HG03139 (cell line): ENCODE measurements around the gene HOXB1.

Source experiments
- ATAC-seq: cut with Tn5 transposase; IDR thresholded peaks from one replicate; pipeline ENCODE4 v1.9.1; 2021; ENCODE audit not compliant: unreplicated experiment

Gene HOXB1

DNA sequence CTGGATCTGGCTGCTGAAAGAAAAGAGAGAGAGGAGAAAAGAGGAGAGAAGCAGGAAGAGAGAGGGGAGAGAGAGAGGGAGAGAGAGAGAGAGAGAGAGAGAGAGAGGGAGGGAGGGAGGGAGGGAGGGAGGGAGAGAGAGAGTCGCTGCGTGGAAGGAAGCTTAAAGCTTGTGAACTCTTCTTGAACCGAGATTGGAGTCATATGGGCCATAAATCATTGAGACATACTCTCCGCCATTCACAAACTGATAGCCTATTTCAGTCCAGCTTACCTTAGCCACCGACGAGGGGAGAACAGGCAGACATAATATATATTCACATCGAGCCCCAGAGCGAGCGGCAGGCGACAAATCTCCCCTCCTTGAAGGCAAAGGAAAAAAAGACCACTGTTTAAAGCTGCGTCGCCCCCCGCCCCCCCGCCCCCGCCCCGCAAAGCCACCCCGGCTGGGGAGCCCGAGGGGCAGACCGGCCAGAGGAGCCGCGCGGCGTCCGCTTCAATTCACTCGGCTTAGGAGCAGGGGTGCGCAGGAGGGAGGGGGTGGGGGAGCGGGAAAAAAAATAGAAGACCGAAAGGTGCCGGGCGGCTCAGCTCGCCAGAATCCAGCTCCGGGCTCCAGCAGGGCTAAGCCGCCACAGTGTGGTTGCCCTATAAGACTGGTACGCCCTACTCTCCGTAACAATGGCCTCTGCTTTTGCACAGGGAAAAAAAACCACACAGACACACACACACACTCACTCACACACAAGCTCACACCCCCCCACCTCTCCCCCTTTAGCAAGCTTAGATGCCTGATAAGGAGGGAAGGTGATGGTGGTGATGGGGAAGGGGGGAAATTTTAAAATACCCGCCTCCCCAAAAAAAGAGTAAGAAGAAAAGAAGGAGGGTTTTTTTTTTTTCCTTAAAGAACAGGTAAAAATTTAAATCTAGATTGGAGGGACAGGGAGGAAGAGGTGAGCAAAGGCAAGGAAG is 24.7 kb upstream of the HOXB1 start:
- ATAC-seq: no peak

- no peak for ATAC-seq
These were observed 23.8 kb upstream of the HOXB1 start for GRCh38 chr17:48554412-48555257.

DNA sequence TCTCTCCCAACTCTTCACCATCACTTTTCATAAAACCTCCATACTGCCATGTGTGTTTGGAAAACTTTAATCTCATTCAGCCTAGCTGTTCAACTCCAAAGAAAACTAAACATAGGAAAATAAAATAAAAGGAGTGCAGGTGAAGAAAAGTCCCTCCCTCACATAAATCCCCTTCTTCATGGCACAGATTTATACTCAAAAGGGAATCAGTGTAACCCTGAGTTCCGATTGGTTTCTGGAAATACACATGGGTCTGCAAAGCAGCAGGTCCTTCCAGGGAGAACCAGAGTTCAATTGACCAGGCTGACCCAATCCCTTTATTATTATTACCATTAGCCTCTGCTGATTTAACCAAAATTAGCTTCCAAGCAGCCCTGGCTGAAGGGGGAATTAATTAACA is 23.0 kb upstream of the HOXB1 start:
- no peak for ATAC-seq

DNA sequence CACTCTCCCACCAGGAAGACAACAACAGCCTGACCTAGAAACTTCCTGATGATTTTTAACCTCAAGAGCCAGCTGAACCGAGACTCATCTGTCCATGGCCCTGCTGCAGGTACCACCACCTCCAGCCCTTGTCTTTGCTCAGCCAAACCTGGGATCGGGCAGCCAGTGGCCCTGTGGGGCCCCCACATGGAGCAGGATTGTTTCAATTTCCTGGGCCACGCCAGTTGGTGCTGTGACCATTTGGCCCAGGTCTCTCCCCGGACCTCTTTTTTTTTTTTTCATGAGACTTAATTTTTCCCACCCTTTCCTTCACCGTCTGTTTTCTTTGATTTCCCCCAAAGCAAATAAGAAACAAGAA is 22.4 kb upstream of the HOXB1 start:
- no peak for ATAC-seq

GRCh38 chr17:48552466-48553189 is 21.8 kb upstream of the HOXB1 start:
- ATAC-seq: no peak

- no peak for ATAC-seq
These were observed 21.0 kb upstream of the HOXB1 start for GRCh38 chr17:48551596-48552465.

- ATAC-seq: no peak
These were observed 20.4 kb upstream of the HOXB1 start for GRCh38 chr17:48551214-48551555.

DNA sequence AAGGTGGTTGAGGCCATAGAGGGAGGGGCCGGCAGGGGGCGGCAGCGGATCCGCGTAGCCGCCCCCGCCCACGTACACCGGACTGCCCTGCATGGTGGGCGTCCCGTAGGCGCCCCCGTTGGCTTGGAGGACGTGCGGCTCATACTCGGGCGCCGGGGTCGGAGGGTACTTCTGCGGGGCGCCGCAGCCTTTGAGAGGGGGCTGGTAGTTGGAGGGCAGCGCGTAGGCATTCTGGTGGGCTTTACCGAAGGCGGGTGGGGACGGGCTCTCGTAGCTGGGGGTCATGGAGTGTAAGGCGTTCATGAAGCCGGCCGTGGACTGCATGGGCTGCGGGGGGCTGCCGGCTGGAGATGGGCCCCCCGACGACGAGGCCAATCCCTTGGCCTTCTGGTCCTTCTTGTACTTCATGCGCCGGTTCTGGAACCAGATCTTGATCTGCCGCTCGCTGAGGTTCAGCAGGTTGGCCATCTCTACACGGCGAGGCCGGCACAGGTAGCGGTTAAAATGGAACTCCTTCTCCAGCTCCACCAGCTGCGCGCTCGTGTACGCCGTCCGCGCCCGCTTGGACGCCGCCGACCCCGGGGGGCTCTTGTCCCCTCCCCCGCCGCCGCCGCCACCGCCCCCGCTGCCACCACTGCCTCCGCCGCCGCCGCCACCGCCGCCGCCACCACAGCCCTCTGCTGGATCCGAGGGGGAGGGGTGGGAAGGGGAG is 19.8 kb upstream of the HOXB1 start:
- no peak for ATAC-seq

GRCh38 chr17:48549914-48550501 is 19.2 kb upstream of the HOXB1 start:
- ATAC-seq: no peak

GRCh38 chr17:48549281-48549630 is 18.4 kb upstream of the HOXB1 start:
- ATAC-seq: no peak

DNA sequence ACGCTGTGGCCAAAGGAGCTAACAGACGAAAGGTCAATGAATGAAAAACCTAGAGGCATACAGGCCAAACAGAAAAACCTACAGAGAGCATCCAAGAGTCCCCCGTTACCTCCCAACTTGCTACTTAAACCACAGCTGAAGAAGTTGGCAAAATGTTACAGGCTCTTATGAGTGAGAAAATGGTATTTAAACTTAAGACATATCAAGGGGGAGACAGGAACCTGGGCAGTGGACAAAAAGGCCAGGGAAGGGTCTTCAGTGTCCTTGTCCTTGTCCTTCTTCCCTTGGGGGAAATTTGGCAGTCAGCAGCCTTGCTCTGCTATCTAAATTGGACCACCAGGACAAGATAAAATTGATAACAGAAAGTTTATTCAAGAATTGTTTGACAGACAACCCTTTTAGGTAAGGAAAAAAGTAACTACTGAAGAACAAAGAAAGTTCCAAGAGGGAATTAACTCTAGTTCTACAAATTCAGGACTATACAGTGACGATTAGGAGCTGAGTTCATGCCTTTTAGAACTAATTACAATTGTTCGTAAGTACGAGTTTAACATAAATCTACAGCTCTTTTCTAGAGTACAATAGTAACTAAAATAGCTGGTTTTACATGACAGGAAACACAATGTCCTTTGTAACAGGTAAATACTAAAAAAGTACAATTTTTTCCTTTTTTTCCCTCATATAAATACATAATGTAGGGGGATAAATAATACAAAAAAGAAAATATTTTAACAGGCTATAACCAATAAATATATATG is 17.9 kb upstream of the HOXB1 start:
- ATAC-seq: no peak

GRCh38 chr17:48547808-48548522 is 17.2 kb upstream of the HOXB1 start:
- ATAC-seq: no peak

DNA sequence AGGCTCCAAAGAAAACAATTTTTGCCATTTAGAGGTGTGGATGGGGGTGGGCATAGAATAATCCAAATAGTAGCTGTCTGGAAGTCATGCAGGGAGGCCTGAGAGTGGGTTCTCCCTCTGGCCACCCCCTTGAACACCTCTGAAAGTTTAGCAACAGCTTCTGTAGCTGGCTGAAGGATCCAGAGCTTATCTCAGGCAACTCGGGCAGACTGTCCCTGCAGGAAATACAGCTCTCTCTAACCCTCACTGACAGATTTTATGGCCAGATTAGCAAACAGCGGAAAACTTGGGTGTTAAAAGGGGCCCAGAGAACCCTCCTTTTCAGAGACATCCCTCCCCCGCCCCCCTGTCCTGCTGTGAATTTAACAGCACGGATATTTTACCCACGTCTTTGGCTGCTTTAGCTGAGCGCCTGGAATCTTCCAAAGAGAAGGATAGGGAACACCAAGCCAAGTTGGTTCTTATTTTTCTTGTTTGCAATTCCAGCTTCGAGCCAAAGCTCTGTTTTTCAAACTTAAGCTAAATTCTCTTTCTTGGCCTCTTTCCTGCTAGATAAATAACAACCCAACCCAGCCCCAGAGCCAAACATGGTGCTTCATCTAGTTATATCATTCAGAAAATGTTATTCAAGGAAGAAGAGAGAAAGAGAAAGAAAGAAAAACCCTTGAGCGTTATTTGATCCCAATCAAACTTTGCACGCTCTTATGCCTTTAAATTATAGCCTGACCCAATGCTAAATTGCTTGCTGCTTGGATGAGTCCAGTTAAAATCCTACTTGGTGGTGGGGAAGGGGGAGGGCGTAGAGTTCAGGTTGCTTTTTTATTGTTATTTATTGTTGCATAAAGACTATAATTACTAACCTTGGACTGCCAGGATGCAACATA is 16.4 kb upstream of the HOXB1 start:
- no peak for ATAC-seq

DNA sequence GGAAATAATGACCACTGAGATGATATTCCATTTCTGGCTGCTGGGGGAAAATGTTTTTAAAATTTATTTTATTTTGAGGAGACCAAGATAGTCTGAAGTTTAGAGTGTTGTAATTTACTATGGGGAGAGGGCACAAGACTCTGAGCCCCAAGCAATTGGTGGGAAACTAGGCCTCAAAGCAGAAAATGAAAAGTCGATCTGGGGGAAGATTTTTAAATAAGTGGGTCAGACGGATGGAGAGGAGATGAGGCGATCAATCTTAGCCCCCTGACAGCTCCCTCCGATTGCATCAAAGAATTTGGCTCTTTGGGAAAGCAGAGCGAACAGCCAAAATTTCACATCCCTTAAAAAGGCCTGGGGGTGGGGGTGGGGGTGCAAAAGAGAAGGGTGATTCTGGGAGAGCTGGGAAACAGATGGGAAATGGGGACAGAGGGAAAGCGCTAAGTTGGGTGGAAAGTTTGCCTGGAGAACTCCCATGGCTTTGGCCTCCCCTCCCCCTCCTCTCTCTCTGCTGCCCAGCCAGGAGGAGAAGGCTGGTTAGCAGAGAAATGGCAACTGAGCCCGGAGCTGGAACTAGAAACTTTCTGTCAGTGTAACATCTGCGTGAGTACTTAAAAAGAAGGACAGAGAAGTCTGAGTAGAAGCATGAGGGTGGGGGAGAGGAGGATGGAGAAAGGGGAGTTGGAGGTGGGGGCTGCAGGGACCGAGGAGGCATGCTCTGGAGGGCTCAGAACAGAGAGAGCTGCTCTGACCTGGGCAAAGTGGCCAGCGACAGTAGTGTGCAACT is 15.5 kb upstream of the HOXB1 start:
- no peak for ATAC-seq

DNA sequence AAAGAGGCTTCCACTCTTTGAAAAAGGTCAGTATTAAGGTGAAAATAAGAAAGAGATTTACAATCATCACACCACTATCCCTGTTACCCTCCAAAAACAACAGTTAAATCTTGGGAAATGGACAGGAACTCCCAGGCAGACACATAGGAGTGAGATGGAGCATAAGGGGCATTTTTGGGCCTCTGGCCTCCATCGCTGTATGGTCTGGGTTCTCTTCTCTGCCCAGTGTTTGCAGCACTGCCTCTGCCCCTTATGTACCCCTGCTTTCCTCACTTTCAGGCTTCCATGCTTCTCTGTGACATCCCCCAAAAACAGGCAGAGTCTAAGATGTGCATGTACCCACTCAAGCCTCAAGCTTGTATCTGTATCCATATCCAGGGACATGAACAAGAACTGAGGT is 14.7 kb upstream of the HOXB1 start:
- ATAC-seq: no peak

DNA sequence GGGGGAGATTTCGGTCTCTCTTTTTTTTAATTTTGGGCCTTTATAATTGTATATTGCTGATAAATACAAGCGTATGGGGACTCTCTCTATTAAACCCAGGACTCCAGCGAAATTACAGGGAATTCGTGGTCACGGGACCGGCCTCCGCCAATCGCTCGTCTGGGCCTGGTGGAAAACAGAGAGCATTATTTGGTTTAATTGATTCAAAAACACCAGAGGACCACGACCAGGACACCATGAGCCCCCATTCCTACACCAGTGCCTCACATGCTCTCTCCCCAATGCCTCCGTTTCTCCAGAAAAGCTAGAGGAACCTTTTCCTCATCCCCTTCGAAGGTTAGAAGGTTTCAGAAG is 14.2 kb upstream of the HOXB1 start, which contains the start of gene HOXB2:
TSS of gene HOXB2 (minus strand) at position 88 of the 354 bp plus-strand sequence. CDS start 198 bp downstream, outside the sequence.
- no peak for ATAC-seq
